ENCODE results near the gene RIC3. TPM values are rescaled to one million over a fixed set of nuclear protein-coding genes. Genes with fewer than 3 reads are reported as not detected.

RIC3 gene
- polyA plus RNA-seq, 1 experiment, result not detected

DNA sequence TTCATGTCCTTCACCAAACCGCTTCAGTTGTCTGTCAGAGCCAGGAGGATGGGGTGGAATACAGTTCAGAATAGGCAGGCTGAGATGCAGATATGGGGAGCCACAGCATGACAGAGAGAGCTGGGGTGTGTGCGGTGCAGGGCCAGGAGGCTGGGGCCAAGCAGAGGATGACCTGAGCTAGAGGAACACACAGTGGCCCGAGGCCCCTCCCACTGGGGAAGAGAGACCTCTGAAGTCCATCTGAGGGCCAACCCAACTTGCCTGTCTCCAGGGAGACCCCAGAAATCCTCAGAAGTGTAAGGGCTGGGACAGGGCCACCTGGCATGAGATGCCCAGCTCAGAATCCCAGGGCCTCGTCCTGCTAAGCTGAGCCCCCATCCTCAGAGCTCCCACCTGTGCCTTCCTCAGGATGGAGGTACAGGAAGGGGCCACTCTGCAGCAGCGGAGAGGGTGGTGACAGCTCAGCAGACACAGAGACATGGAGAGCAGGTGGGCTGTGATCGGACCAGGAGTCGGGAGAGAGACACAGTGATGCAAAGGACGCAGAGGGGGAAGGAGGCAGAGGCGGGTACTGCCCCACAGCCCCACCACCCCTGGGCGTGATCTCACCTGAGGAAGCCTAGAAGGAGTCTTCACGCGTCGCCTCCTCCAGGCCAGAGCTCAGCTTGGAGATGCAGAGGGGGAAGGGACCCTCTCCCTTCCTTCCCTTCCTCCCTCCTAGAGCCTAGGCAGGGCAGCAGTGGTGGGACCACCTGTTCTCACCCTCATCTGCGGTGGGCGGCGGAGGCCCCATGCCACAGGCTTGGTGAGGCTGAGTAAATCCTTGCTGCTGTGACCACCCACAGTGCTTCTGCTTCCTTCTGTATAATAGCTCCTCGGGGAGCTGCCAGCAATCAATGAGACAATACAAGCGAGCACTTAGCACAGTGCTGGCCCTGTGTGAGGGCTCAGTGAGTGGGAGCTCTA, 96.9 kb downstream of the RIC3 start:
- DNase-seq (ENCODE audit: low read depth), result no peak
- POLR2A ChIA-PET, result no interaction called here
- CTCF ChIA-PET, result interaction anchor here (0.7 to 3.4 kb wide), 12 partner anchors 11 to 64 kb away, joined by 3 to 18 read pairs (median 6); no protein-coding TSS in a partner anchor
- Histone ChIP-seq H3K27me3 (ENCODE audit: control insufficient read depth, insufficient read depth, low read length) (no peaks in the 10 kb centered on the region), H3K36me3 (ENCODE audit: control insufficient read depth, insufficient read depth, low read length) (no peaks in the 10 kb centered on the region), H3K4me3 (ENCODE audit: low read depth, low read length) (no peak overlapping the region)
- TF ChIP-seq, protein P1, sequence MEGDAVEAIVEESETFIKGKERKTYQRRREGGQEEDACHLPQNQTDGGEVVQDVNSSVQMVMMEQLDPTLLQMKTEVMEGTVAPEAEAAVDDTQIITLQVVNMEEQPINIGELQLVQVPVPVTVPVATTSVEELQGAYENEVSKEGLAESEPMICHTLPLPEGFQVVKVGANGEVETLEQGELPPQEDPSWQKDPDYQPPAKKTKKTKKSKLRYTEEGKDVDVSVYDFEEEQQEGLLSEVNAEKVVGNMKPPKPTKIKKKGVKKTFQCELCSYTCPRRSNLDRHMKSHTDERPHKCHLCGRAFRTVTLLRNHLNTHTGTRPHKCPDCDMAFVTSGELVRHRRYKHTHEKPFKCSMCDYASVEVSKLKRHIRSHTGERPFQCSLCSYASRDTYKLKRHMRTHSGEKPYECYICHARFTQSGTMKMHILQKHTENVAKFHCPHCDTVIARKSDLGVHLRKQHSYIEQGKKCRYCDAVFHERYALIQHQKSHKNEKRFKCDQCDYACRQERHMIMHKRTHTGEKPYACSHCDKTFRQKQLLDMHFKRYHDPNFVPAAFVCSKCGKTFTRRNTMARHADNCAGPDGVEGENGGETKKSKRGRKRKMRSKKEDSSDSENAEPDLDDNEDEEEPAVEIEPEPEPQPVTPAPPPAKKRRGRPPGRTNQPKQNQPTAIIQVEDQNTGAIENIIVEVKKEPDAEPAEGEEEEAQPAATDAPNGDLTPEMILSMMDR (IDR thresholded peaks at IDR 0.05; ENCODE audit: insufficient read depth, low read depth, low read length), result no peak

DNA sequence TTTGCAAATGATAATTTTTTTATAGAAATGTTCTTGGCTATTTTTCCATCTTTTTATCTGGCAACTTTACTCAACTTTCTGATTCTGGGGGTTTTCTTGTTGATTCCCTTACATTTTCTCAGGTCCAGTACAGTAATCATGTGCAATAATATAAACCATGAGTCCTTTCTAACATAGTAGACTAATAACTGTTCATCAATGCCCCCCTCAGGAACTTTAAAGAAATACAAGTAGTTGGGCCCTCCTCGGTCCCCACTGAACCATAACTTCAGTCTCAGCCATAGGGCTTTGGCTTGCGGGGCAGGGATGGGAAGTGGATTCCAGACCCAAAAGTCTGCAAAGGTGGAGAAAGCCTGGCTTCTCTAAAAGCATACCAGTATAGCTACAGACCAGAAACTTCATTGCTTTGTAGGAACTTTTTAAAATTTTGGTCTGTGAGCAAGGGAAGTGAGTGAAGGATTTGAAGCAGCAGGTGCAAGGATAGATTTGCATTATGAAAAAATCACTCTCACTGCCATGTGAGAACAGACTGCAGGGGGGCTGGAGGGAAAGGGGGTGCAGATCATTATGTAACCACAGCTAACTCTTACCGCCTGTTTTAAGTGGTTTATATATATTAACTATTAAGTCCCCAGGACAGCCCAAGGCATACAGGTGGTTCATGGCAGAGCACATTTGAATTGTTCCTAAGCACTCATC, 98.3 kb downstream of the RIC3 start:
- no peaks in the 10 kb centered on the region for H3K36me3 ChIP-seq (ENCODE audit: control insufficient read depth, insufficient read depth, low read length)
- no peak for DNase-seq (ENCODE audit: low read depth)
- H3K4me3 ChIP-seq (ENCODE audit: low read depth, low read length), result no peak overlapping the region
- H3K27me3 ChIP-seq (ENCODE audit: control insufficient read depth, insufficient read depth, low read length), result no peaks in the 10 kb centered on the region
- TF ChIP-seq, protein P1 (IDR thresholded peaks at IDR 0.05; ENCODE audit: insufficient read depth, low read depth, low read length), result peak; percentile 50
- CTCF ChIA-PET, result interaction anchor here (0.8 to 3.4 kb wide), 6 partner anchors 22 to 63 kb away, joined by 3 to 18 read pairs (median 7); no protein-coding TSS in a partner anchor
- POLR2A ChIA-PET, result no interaction called here

DNA sequence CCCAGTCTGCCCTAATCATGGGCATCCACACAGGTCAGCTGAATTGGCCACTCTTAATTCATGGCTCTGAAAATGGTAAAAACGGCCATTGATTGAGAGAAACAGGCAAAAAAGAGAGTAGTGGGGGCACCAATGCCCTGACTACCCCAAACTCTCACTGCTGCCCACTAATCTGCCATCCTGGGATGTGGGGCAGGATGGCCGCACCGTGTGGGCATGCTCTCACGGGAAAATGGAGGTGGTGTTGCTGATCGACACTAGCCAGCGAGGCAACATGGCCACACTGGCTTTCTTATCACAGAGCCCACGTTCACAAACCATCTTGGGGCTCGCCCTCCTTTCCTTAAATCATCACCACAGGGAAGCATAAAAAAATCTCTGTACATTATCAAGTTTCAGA, 99.1 kb downstream of the RIC3 start:
- POLR2A ChIA-PET, result no interaction called here
- Histone ChIP-seq H3K36me3 (ENCODE audit: control insufficient read depth, insufficient read depth, low read length) (no peaks in the 10 kb centered on the region), H3K27me3 (ENCODE audit: control insufficient read depth, insufficient read depth, low read length) (no peaks in the 10 kb centered on the region), H3K4me3 (ENCODE audit: low read depth, low read length) (no peak overlapping the region)
- DNase-seq (ENCODE audit: low read depth), result no peak
- TF ChIP-seq, protein P1 (IDR thresholded peaks at IDR 0.05; ENCODE audit: insufficient read depth, low read depth, low read length), result no peak
- CTCF ChIA-PET, result interaction anchor here (1.0 to 3.6 kb wide), 2 partner anchors 14 to 36 kb away, joined by 3 to 21 read pairs; no protein-coding TSS in a partner anchor

DNA sequence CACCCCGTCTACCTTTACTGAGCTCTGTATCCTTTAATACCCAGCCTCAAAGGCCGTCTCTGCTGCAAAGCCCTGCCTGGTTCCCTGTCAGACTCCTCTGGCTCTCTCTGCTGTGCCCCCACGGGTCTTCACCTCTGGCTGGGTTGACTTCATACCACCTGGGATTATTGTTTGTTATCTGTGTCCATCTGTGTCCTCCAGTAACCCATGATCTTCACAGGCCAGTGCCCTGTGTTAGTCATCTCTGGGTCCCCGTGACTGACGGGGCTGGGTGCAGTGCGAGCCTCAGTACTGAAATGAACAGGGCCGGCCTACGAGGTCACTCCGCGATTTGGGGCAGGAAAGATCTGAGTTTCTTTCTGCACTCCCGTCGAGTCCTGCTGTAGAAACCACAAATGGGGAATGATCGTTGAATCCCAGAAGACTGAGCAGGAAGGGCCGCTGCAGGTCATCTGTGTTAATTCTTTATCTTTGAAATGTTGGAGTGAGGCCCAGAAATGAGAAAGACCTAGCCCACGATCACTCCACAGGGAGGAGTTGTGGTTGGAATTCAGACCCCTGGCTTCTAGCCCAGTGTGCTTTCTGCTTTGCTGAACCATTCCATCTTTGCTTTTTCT, 100.1 kb downstream of the RIC3 start:
- CTCF ChIA-PET, result interaction anchor here (0.6 to 3.6 kb wide), 4 partner anchors 8 to 39 kb away, joined by 3 to 21 read pairs (median 5); no protein-coding TSS in a partner anchor
- POLR2A ChIA-PET, result no interaction called here
- Histone ChIP-seq H3K36me3 (ENCODE audit: control insufficient read depth, insufficient read depth, low read length) (no peaks in the 10 kb centered on the region), H3K4me3 (ENCODE audit: low read depth, low read length) (no peak overlapping the region), H3K27me3 (ENCODE audit: control insufficient read depth, insufficient read depth, low read length) (no peaks in the 10 kb centered on the region)
- no peak for DNase-seq (ENCODE audit: low read depth)
- TF ChIP-seq, protein P1 (IDR thresholded peaks at IDR 0.05; ENCODE audit: insufficient read depth, low read depth, low read length), result no peak
